ENCODE results near the gene ZCWPW1. TPM values are rescaled to one million over a fixed set of nuclear protein-coding genes. Genes with fewer than 3 reads are reported as not detected.
A peak's percentile ranks its signal among the peaks of the same experiment; 100 is the strongest.
"Not testable (repeated sequence)": the region's sequence is repeated elsewhere in the genome, so short reads cannot be mapped to it uniquely, and the experiment has no call there.

ZCWPW1 gene
- total RNA-seq, 3 donors from 2014 or later (not counting 1 experiment from before 2014, with no cell fraction given) = 5.6 to 7.8 (median 7.2) TPM

GRCh38 chr7:100367676-100368613 is 60.6 kb downstream of the ZCWPW1 start:
- intact Hi-C loops (cut with micrococcal nuclease) = loop anchor here (2.0 to 5.0 kb wide), 3 partner anchors 15 to 61 kb away; partner anchors contain the start of genes MEPCE and ZCWPW1
- Histone ChIP-seq H3K36me3 (ENCODE audit: control insufficient read depth, insufficient read depth, low read length) (peaks cover 15% of the 10 kb centered on the region), H3K4me3 (ENCODE audit: low read length) (no peak overlapping the region), H3K27ac (ENCODE audit: low read length) (peak overlapping the region; percentile 96), H3K27me3 (ENCODE audit: control insufficient read depth, insufficient read depth, low read length) (no peaks in the 10 kb centered on the region), H3K4me1 (ENCODE audit: control insufficient read depth, insufficient read depth, low read length) (peaks cover 80% of the 10 kb centered on the region), H3K9me3 (ENCODE audit: control insufficient read depth, insufficient read depth, low read length) (no peaks in the 10 kb centered on the region)
- TF ChIP-seq CTCF (IDR thresholded peaks at IDR 0.05) = no peak
- no peak for ATAC-seq
- DNase-seq = no peak
- Mint-ChIP-seq H3K4me1 (peaks cover 58 to 75% of the 10 kb centered on the region in 2 donors), H3K27me3 (ENCODE audit: low read depth in 2 of 2) (no peaks in the 10 kb centered on the region), H3K27ac (peak overlapping the region; percentile 96), H3K9me3 (no peaks in the 10 kb centered on the region), H3K36me3 (peaks cover 12% of the 10 kb centered on the region), H3K4me3 (peak overlapping the region; percentile 81)
- WGBS (ENCODE audit: insufficient coverage) = 50% methylated on average over 10 of the region's 12 CpGs

GRCh38 chr7:100367251-100367620 is 61.3 kb downstream of the ZCWPW1 start:
- Mint-ChIP-seq H3K27ac (peak overlapping the region; percentile 96), H3K9me3 (no peaks in the 10 kb centered on the region), H3K27me3 (ENCODE audit: low read depth in 2 of 2) (no peaks in the 10 kb centered on the region), H3K4me3 (peak overlapping the region; percentile 21), H3K36me3 (peaks cover 12% of the 10 kb centered on the region), H3K4me1 (peaks cover 58 to 68% of the 10 kb centered on the region in 2 donors)
- Histone ChIP-seq H3K27me3 (ENCODE audit: control insufficient read depth, insufficient read depth, low read length) (no peaks in the 10 kb centered on the region), H3K9me3 (ENCODE audit: control insufficient read depth, insufficient read depth, low read length) (no peaks in the 10 kb centered on the region), H3K36me3 (ENCODE audit: control insufficient read depth, insufficient read depth, low read length) (peaks cover 20% of the 10 kb centered on the region), H3K27ac (ENCODE audit: low read length) (peak overlapping the region; percentile 96), H3K4me3 (ENCODE audit: low read length) (no peak overlapping the region), H3K4me1 (ENCODE audit: control insufficient read depth, insufficient read depth, low read length) (peaks cover 73% of the 10 kb centered on the region)
- DNase-seq (no peak), ATAC-seq (no peak)
- 88% methylated on average over 7 of the region's 8 CpGs for WGBS (ENCODE audit: insufficient coverage)
- no peak for TF ChIP-seq CTCF (IDR thresholded peaks at IDR 0.05)
- intact Hi-C loops (cut with micrococcal nuclease) = loop anchor here (5.0 kb wide), 1 partner anchor 35 kb away; no protein-coding TSS in a partner anchor

- peaks cover 24% of the 10 kb centered on the region for H3K36me3 ChIP-seq (ENCODE audit: control insufficient read depth, insufficient read depth, low read length)
Observed at GRCh38 chr7:100366411-100367250, 61.9 kb downstream of the ZCWPW1 start.

GRCh38 chr7:100365998-100366367 is 62.5 kb downstream of the ZCWPW1 start:
- H3K27ac ChIP-seq (ENCODE audit: low read length) = peak overlapping the region; percentile 96
- peaks cover 61% of the 10 kb centered on the region for H3K4me1 ChIP-seq (ENCODE audit: control insufficient read depth, insufficient read depth, low read length)
- ATAC-seq; H3K9me3 ChIP-seq (ENCODE audit: control insufficient read depth, insufficient read depth, low read length); H3K27me3 ChIP-seq (ENCODE audit: control insufficient read depth, insufficient read depth, low read length); H3K9me3 Mint-ChIP-seq; H3K4me3 ChIP-seq (ENCODE audit: low read length); H3K27me3 Mint-ChIP-seq (ENCODE audit: low read depth in 2 of 2): not testable (repeated sequence)
- H3K4me1 Mint-ChIP-seq = peaks cover 58 to 67% of the 10 kb centered on the region in 2 donors
- peak overlapping the region; percentile 96 for H3K27ac Mint-ChIP-seq
- DNase-seq = peak in 1 of 2 donors; percentile 5
- H3K36me3 Mint-ChIP-seq = peaks cover 12% of the 10 kb centered on the region
- peaks cover 30% of the 10 kb centered on the region for H3K36me3 ChIP-seq (ENCODE audit: control insufficient read depth, insufficient read depth, low read length)
- peak overlapping the region; percentile 62 for H3K4me3 Mint-ChIP-seq
- intact Hi-C loops (cut with micrococcal nuclease) = loop anchor here (5.0 kb wide), 1 partner anchor 36 kb away; no protein-coding TSS in a partner anchor
- 93% methylated on average over 3 of the region's 7 CpGs for WGBS (ENCODE audit: insufficient coverage)

More at GRCh38 chr7:100366411-100367250, 61.9 kb downstream of the ZCWPW1 start:
- Mint-ChIP-seq H3K36me3 (peaks cover 12% of the 10 kb centered on the region), H3K9me3 (no peaks in the 10 kb centered on the region), H3K27ac (peak overlapping the region; percentile 96), H3K27me3 (ENCODE audit: low read depth in 2 of 2) (no peaks in the 10 kb centered on the region), H3K4me1 (peaks cover 58 to 67% of the 10 kb centered on the region in 2 donors), H3K4me3 (peak overlapping the region; percentile 62)
- no peak overlapping the region for H3K4me3 ChIP-seq (ENCODE audit: low read length)
- H3K27ac ChIP-seq (ENCODE audit: low read length) = peak overlapping the region; percentile 96
- DNase-seq (peak in 1 of 2 donors; percentile 40), ATAC-seq (no peak)
- WGBS (ENCODE audit: insufficient coverage) = 52% methylated on average over 16 of the region's 16 CpGs
- H3K27me3 ChIP-seq (ENCODE audit: control insufficient read depth, insufficient read depth, low read length) = no peaks in the 10 kb centered on the region
- no peaks in the 10 kb centered on the region for H3K9me3 ChIP-seq (ENCODE audit: control insufficient read depth, insufficient read depth, low read length)
- peaks cover 67% of the 10 kb centered on the region for H3K4me1 ChIP-seq (ENCODE audit: control insufficient read depth, insufficient read depth, low read length)
- intact Hi-C loops (cut with micrococcal nuclease) = loop anchor here (5.0 kb wide), 1 partner anchor 36 kb away; no protein-coding TSS in a partner anchor
- TF ChIP-seq CTCF (IDR thresholded peaks at IDR 0.05) = no peak

All from natural killer cell (primary cell).